ENCODE measurements around the gene ACOX1.
A peak's percentile ranks its signal among the peaks of the same experiment; 100 is the strongest.

ACOX1 gene

GRCh38 chr17:75978938-75979704 is at the start of gene ACOX1, which contains the start of gene TEN1:
TSS of gene ACOX1 (minus strand) at chr17:75979166. CDS start at chr17:75979073, 93 bp downstream.
TSS of gene TEN1 (plus strand) at chr17:75979240. CDS start at chr17:75986193, 6,953 bp downstream.
- DNase-seq, result peak; percentile 99

- DNase-seq, result no peak
Measured at GRCh38 chr17:76027159-76027839, 48.3 kb upstream of the ACOX1 start, which contains the start of gene EVPL. TSS of gene EVPL (minus strand) at chr17:76027306. CDS start at chr17:76027198, 108 bp downstream.

GRCh38 chr17:76026714-76027158 is 47.8 kb upstream of the ACOX1 start:
- no peak for DNase-seq

- no peak for DNase-seq
Measured at GRCh38 chr17:76025294-76025693, 46.3 kb upstream of the ACOX1 start.

GRCh38 chr17:76024353-76024752 is 45.4 kb upstream of the ACOX1 start:
- no peak for DNase-seq

GRCh38 chr17:76023900-76024237 is 44.9 kb upstream of the ACOX1 start:
- no peak for DNase-seq

- no peak for DNase-seq
Measured at GRCh38 chr17:76022973-76023899, 44.3 kb upstream of the ACOX1 start.

GRCh38 chr17:76022285-76022684 is 43.3 kb upstream of the ACOX1 start:
- DNase-seq, result no peak

- no peak for DNase-seq
Measured at GRCh38 chr17:76019833-76020467, 41.0 kb upstream of the ACOX1 start.

- DNase-seq, result no peak
Measured at GRCh38 chr17:76018801-76019200, 39.8 kb upstream of the ACOX1 start.

GRCh38 chr17:76018340-76018680 is 39.3 kb upstream of the ACOX1 start:
- DNase-seq, result no peak

GRCh38 chr17:76017481-76018339 is 38.7 kb upstream of the ACOX1 start:
- DNase-seq, result no peak

GRCh38 chr17:76014925-76015261 is 35.9 kb upstream of the ACOX1 start:
- no peak for DNase-seq

GRCh38 chr17:76014100-76014924 is 35.3 kb upstream of the ACOX1 start:
- peak; percentile 75 for DNase-seq

- DNase-seq, result no peak
Measured at GRCh38 chr17:76013377-76013932, 34.5 kb upstream of the ACOX1 start.

- no peak for DNase-seq
Measured at GRCh38 chr17:76011951-76012350, 33.0 kb upstream of the ACOX1 start.

- DNase-seq, result no peak
Measured at GRCh38 chr17:76009969-76010661, 31.1 kb upstream of the ACOX1 start.

- DNase-seq, result no peak
Measured at GRCh38 chr17:76009447-76009846, 30.5 kb upstream of the ACOX1 start.

GRCh38 chr17:76008630-76009425 is 29.9 kb upstream of the ACOX1 start:
- DNase-seq, result no peak

Measured in right hindlimb (tissue), 1 donor.